GM19452 (cell line): ENCODE measurements around the gene PBXIP1.
"Not testable (repeated sequence)": the region's sequence is repeated elsewhere in the genome, so short reads cannot be mapped to it uniquely, and the experiment has no call there.

ENCODE experiments used
- ATAC-seq: cut with Tn5 transposase; IDR thresholded peaks from one replicate; pipeline ENCODE4 v1.9.1; 2021; ENCODE audit not compliant: unreplicated experiment

PBXIP1 gene

DNA sequence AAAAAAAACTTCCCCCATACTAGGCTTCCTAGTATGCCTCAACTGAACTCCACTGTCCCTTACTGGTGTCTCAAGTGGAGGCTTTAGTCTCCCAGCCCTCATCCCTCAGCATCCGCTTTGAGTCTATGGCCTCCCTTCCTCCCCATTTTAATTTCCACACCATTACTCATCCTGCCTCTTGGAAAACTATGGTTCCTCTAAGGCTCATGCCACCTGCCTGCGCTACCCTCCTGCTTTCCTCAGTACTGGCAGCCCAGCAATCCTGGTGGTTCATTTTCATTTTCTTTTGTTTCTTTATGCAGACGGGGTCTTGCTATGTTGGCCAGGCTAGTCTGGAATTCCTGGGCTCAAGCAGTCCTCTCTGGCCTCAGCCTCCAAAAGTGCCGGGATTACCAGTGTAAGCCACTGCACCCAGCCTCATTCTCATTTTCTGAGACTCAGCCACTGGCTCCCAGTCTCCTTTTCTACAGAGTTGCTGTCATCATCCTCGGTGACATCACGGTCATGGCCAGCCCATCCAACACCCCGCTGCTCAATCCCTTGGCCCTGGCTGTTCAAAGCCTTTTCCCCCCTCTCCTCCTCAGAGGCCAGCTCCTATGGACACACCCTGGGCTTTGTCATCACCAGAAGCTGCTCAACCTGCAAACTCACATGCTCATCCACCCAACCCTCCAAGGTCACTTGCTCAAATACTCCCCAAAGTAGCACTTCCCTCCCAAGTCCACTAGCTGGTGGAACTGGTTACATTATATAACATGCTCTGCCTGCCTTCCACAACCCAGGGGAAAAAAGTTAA is 17.1 kb downstream of the PBXIP1 start:
- no peak for ATAC-seq

GRCh38 chr1:154937988-154938386 is 17.9 kb downstream of the PBXIP1 start:
- ATAC-seq = no peak

DNA sequence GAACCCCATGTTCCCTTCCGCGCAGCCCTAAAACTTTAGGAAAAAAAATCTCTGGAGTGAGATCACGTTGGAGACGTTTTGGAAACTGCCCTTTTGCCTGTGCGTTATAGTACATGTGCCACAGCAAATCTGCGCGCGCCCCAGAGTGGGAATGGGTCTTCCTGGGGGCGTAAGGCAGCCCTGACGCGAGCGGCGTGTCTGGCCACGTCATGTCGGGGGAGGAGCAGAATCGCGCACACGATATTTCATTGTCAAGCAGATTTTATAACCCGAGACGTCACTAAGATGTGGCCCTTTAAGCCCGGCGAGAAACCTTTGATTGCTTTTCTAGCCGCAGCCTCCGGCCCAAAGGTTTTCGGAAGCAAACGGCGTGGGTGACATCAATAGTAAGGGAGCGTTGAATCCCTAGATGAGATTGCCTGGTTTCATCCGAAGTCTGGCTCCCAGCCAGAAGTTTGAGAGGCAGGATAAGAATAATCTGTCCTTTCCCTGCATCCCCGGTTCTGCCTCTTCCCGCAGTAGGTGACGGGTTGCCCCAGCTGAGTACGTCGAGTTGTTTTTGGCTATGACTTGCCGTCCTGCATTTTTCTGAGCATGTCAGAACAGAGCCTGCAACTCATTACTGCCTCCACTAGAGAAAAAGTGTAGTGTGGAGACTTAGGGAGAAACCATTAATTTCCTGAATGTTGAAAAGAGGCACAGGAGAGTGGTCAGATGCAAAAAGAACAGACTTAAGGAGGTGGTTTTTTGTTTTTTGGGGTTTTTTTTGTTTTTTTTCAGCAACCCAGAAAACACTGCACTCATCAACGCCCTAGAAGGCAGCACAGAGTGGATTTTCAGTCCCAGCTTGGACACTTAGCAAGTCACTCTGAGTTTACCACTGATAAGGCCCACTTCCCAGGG is 18.6 kb downstream of the PBXIP1 start:
- ATAC-seq = peak; percentile 58

DNA sequence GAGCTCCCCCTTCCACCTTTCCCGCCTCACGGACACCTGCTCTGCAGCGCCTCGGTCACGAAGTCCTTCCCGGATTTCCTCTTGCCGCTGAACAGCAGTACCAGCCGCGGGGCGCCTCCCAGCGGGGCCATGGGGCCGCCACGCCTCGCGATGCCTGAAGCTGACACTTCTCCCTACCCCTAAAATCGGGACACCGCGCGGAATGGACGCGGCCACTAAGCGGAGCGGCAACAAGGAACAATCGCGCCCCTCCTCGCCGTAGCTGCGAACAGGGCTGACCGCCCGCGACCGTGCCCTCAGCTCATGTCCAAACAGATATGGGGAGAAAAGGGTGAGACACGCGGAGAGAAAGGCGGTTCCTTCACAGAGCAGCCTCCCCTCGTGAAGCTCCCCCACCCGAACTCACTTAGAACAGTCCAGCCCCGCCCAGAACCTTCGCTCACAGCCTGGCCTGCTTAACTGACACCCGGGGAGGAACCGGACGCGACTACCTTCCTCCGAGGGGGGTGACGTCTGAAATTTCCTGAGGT is 19.3 kb downstream of the PBXIP1 start, which contains the start of gene PMVK:
TSS of gene PMVK (minus strand) at position 165 of the 530 bp plus-strand sequence. CDS start at position 131, 34 bp downstream.
- peak; percentile 65 for ATAC-seq

GRCh38 chr1:154935749-154936554 is 19.9 kb downstream of the PBXIP1 start:
- no peak for ATAC-seq

DNA sequence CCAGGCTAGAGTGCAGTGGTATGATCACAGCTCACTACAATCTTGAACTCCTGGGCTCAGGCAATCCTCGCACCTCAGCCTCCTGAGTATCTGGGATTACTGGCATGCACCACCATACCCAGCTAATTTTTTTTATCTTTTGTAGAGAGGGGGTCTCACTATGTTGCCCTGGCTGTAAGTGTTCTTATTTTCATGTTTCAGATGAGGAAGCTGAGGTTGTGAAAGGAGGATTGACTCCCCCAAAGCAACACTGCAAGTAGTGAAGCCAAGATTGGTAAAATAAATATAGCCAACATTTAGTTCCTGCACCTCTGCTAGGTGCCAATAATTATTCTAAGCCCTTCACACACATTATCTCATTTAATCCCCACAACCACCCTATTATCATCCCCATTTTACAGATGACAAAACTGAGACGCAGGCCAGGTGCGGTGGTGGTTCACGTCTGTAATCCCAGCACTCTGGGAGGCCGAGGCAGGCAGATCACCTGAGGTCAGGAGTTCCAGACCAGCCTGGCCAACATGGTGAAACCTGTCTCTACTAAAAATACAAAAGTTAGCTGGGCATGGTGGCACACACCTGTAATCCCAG is 21.4 kb downstream of the PBXIP1 start:
- no peak for ATAC-seq

- no peak for ATAC-seq
These were observed 23.9 kb downstream of the PBXIP1 start for GRCh38 chr1:154931940-154932487.

DNA sequence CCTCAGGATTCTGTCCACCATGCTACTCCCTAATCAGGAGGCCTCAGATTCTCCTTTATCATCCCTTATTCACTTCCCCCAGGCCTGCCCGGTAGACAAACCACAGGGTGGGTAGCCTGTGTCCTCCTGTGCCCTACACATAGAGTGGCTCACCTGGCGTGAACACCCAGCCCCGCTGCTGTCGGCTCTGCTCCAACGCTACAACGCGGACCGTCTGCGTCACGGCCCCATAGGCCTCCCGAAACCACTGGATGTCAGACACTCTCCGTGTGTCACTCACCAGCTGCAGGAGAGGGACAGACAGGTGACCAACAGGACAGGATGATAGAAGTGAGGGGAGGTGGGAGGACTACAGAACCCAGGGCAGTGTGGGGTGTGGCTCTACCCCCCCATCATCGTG is 29.7 kb downstream of the PBXIP1 start:
- no peak for ATAC-seq

DNA sequence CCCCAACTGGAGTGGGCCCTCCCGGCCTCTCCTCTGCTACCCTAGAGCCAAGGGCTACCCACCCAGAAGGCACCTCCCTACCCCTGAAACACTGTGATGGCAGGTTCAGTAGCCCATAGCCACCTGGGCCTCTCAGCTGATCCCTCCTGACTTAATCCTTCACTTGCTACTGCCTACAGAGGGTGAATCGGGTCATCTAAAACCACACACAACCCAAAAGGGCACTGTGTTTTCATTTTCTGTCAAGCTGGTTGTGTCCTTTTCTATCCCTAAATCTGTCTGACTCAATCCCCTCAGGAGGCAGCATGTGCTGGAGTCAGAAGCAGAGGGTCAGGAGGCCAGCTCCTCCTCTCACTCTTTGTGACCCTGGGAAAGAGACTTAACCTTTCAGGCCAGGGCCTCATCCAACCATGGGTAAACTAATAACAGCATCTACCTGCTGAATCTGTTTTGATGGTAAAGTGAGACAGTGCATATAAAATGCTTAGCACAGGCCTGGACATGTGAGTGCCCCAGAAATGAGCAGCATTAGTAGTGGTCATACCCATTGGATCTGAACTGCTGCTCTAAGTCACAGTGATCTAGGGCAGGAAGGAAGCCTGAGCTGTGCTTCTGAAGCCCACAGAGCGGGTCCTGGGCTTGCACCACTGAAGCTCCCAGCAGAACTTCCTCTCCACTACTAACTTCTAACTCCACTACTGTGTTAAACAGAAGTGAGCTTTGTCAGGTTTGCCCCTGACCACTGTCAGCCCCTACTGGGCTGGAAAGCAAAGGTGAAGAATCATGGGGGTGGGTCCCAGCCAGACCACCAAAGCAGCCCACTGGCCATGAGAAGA is 30.3 kb downstream of the PBXIP1 start:
- ATAC-seq = no peak

DNA sequence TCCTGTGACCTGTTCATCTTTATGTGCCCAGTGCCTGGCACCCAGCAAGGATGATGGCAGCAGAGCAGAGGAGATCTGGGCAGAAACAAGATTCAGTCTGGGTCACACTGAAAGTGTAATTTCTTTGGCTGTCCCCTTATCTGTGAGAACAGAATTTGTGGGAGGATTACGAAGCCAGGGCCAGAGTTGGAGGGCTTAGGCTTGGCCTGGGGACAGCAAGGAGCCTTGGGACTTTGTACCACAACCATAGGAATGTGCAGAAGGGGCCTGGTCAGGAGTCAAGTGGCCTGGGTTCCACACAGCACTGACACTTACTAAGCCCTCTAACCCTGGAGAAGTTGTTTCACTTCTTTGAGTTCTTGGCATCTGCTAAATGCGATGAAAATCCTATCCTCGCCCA is 32.2 kb downstream of the PBXIP1 start:
- no peak for ATAC-seq

- no peak for ATAC-seq
These were observed 42.6 kb downstream of the PBXIP1 start for GRCh38 chr1:154913273-154913672.

DNA sequence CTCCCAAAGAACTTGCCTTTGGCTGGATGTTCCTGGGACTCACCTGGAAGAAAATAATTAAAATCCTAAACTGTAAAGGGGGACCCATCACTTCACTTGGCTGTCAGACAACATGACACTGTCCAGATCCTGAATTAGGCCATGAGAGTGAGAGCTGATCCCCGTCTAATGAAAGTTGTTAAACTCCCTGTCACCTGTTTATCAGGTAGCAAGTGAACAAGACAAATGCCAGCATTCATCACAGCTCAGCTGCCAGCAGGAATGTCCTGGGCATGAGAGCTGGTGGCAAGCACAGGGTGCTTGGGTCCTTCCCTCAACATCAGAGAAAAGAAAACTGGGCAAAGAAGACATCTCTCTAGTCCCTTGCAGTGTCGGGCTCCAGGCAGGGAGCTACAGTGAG is 43.1 kb downstream of the PBXIP1 start:
- ATAC-seq = no peak

DNA sequence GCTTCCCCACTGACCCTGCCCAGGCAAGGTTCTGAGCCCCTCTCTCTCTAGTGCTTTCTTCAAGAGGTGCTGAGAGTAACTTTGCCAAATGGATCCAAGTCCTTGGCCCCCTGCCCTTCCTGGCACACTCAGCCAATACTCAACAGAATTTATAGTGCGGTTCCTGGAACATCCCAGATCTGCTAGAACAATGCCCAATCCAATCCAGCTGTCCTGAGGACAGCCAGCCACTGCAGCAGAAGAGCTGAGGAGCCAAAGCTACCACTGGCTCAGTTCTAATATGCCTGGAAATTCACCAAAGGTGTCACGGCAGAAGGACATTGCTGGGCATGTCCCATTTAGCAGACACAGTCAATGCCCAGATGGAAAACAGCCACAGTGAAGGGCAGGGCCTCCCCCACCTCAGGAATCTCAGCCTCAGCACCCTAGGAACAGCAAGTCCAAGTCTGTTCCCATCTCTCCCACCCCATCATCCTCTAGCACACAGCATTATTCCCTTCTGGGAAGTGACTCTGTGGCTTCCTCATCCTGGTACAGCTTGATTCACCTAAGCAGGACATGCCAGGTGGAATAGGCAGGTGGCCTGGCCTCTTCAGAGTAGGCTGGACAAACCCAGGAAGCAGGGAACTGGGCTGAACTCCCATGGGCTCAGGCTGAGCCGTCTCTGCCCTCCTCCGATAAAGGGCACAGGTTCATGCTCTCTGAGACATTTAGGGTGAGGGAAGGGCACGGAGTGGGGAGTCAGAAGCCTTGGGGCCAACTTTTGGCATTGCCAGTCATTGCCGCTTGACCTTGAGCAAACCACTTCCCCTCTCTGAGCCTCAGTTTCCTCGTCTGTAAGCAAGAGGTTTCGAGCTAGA is 44.0 kb downstream of the PBXIP1 start:
- no peak for ATAC-seq

- no peak for ATAC-seq
These were observed 45.0 kb downstream of the PBXIP1 start for GRCh38 chr1:154910851-154911250.

DNA sequence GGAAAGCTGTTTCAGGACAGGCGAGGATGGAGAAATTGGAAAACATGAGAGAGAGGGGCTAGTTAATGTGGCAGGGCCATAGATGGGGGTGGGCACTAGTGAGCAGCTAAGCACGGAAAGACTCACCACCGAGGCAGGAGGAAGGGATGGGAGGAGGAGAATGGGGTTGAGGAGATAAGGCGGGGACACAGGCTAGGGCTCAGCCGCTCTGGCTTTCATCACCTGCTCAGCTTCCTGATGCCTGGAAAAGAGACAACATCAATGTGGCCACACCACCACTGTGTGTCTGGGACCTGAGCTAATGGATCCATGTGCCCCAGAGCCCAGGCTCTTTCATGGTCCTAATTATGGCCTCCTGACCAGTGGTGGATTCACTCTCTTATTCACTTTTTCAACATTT is 47.0 kb downstream of the PBXIP1 start:
- no peak for ATAC-seq

DNA sequence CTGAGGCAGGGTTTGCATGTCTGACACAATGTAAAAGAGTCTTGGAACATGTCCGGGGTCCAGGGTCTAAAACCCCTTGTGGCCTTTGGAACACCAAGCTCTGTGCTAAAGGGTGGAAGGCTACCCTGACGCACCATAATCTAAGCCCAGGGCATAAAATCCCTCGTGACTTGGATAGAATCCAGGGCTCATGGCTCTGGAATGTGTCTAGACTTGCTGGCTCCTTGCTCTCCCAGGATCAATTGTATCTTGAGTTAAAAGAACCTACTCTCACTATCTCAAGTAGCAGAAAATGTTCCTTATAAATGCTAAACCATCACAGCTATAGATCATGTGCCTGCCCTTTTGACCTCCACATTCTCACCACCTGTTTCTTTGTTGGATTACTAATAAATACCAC is 47.8 kb downstream of the PBXIP1 start:
- not testable (repeated sequence) for ATAC-seq

DNA sequence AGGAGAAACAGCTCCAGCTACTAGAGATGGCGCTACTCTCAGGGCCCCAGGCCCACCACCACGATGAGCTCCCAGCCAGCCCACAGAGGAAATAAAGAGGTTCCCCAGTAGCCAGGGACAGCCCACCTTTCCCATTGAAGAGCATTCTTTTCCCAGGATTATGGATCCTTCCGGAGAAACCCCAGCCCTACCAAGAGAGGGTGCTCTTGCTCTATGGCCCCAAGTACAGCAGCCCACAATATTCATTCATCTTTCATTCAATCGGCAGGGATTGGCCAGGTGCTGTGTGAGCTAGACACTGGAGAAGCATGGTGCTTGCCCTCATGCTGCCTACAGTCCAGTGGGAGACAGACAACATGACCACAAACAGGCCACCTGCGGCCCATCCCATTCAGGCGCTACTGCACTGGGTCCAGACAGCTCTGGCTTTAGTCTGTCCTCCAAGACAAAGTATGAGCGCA is 49.2 kb downstream of the PBXIP1 start:
- no peak for ATAC-seq

GRCh38 chr1:154902938-154903566 is 52.8 kb downstream of the PBXIP1 start:
- ATAC-seq = no peak
